Measurements from ENCODE around the gene GAR1. TPM values are rescaled to one million over a fixed set of nuclear protein-coding genes. Genes with fewer than 3 reads are reported as not detected.
A peak's percentile ranks its signal among the peaks of the same experiment; 100 is the strongest.

GAR1 gene
- total RNA-seq, 1 donor from 2014 or later: not detected

DNA sequence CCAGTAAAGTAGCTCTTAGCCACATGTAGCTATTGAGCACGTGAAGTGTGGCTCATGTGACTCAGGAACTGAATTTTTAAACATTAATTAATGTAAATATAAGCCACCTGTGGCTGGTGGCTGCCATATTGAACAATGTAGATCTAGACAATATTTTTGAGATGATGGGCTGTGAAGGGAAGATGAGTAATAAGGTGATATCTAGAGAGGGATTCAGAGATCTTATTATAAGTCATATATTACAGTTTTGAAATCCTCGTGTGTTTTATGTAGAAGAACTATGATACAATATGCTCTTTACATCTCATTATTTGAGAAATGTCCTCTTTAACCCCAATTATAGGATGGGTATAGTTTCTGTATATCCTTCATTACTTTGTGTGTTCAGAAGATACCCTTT lies 5.6 kb downstream of the GAR1 start:
- Histone ChIP-seq H3K27ac (no peak overlapping the region), H3K27me3 (no peaks in the 10 kb centered on the region), H3K9me3 (no peaks in the 10 kb centered on the region), H3K4me1 (peaks cover 4 to 6% of the 10 kb centered on the region in 2 donors), H3K4me3 (no peak overlapping the region), H3K36me3 (peaks cover 0 to 30% of the 10 kb centered on the region in 2 donors)
- intact Hi-C loops (cut with DNase I): no loop called here
- TF ChIP-seq, protein P1, sequence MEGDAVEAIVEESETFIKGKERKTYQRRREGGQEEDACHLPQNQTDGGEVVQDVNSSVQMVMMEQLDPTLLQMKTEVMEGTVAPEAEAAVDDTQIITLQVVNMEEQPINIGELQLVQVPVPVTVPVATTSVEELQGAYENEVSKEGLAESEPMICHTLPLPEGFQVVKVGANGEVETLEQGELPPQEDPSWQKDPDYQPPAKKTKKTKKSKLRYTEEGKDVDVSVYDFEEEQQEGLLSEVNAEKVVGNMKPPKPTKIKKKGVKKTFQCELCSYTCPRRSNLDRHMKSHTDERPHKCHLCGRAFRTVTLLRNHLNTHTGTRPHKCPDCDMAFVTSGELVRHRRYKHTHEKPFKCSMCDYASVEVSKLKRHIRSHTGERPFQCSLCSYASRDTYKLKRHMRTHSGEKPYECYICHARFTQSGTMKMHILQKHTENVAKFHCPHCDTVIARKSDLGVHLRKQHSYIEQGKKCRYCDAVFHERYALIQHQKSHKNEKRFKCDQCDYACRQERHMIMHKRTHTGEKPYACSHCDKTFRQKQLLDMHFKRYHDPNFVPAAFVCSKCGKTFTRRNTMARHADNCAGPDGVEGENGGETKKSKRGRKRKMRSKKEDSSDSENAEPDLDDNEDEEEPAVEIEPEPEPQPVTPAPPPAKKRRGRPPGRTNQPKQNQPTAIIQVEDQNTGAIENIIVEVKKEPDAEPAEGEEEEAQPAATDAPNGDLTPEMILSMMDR (IDR thresholded peaks at IDR 0.05): no peak
- no peak for DNase-seq (ENCODE audit: low spot score in 2 of 2)

DNA sequence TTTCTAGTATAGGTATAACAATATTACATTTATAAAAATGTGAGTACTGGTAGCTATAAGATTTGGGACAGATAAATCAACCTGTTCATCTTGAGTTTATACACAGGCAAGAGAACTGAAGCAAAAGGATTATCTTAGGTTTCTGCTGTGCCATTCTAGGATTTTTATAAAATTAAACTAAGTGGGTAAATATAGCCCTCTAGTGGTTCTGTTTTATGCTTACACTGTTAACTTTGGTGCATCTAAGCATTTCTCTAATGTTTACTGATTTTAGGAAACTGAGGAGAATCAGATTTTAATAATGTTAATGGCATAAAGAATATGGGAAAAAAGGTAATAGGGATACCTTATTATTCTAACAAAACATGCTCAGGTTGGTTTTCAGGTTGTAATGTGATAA lies 11.2 kb downstream of the GAR1 start:
- Histone ChIP-seq H3K27ac (no peak overlapping the region), H3K36me3 (peaks cover 0 to 24% of the 10 kb centered on the region in 2 donors), H3K4me1 (no peaks in the 10 kb centered on the region), H3K27me3 (no peaks in the 10 kb centered on the region), H3K9me3 (no peaks in the 10 kb centered on the region), H3K4me3 (no peak overlapping the region)
- TF ChIP-seq, protein P1 (IDR thresholded peaks at IDR 0.05): peak; percentile 24 to 47 (median 27)
- DNase-seq (ENCODE audit: low spot score in 2 of 2): no peak
- intact Hi-C loops (cut with DNase I): loop anchor here (5.0 kb wide), 1 partner anchor 404 kb away; no protein-coding TSS in a partner anchor

DNA sequence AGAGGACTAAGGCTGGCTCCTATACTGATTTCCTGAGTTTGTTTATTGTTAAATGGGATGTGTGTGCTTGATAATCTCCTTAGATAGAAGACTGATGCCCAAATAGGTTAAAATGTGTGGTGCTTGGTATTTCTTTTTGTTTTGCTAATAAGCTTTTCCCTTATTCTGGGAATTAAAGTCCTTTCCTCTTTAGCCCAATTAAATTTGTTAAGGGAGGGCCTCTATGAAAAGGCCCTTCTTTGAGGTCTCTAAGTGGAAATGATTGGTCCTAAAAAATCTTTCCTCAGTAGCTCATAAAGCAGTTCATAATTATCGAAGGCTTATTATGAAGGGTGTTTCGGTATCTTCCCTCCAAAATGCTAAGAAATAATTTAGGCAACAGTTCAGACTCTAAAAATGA lies 12.1 kb downstream of the GAR1 start, which contains the start of gene RRH:
Gene RRH (plus strand): TSS at position 301 of the 400 bp plus-strand sequence. CDS start 56 bp downstream, at position 357.
- no peak within 1 kb of the TSS for H3K27ac ChIP-seq
- TF ChIP-seq, protein P1 (IDR thresholded peaks at IDR 0.05): no peak
- no peak for DNase-seq (ENCODE audit: low spot score in 2 of 2)
- H3K4me1 ChIP-seq: no peaks in the 10 kb centered on the region
- no peak within 1 kb of the TSS for H3K4me3 ChIP-seq
- no peaks in the 10 kb centered on the region for H3K9me3 ChIP-seq
- peaks cover 0 to 18% of the 10 kb centered on the region in 2 donors for H3K36me3 ChIP-seq
- intact Hi-C loops (cut with DNase I): loop anchor here (5.0 kb wide), 1 partner anchor 405 kb away; no protein-coding TSS in a partner anchor
- H3K27me3 ChIP-seq: no peaks in the 10 kb centered on the region

DNA sequence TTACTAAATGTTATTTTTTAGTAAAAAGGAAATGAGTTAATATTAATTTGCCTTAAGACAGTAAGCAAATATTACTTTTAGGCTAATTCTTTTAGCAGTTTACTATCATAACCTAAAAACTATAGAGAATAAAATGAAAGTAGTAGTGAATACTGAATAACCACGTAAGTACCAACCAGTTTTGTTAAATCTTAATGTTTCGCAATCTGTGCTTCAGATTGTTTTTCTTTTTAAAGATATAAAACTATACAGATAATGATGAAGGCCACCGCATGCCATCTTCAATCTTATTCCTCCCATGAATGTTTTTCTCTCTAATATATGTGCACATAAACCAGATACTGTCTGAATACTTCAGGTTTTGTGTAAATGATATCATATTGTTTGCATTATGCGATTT lies 18.2 kb downstream of the GAR1 start:
- intact Hi-C loops (cut with DNase I): no loop called here
- Histone ChIP-seq H3K27me3 (no peaks in the 10 kb centered on the region), H3K4me1 (no peaks in the 10 kb centered on the region), H3K36me3 (no peaks in the 10 kb centered on the region), H3K27ac (no peak overlapping the region), H3K4me3 (no peak overlapping the region), H3K9me3 (no peaks in the 10 kb centered on the region)
- DNase-seq (ENCODE audit: low spot score in 2 of 2): no peak
- TF ChIP-seq, protein P1 (IDR thresholded peaks at IDR 0.05): no peak

DNA sequence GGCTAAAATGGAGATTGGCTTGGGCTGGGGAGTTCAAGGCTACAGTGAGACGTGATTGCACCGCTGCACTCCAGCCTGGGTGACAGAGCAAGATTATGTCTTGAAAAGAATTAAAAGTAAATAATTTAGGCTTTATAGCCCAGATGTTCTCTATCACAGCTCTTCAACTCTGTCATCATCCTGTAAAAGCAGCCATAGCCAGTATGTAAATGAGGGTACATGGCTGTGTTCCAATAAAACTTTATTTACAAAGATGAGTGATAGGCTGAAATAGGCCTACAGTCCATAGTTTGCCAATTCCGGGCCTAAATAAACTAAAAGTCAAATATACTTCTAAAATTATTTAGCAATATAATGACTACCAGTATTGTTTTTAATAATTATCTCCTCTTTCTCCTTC lies 21.4 kb downstream of the GAR1 start:
- no peaks in the 10 kb centered on the region for H3K4me1 ChIP-seq
- no peaks in the 10 kb centered on the region for H3K36me3 ChIP-seq
- no peaks in the 10 kb centered on the region for H3K27me3 ChIP-seq
- H3K9me3 ChIP-seq: no peaks in the 10 kb centered on the region
- H3K4me3 ChIP-seq: no peak overlapping the region
- TF ChIP-seq, protein P1 (IDR thresholded peaks at IDR 0.05): no peak
- no peak for DNase-seq (ENCODE audit: low spot score in 2 of 2)
- intact Hi-C loops (cut with DNase I): no loop called here
- H3K27ac ChIP-seq: no peak overlapping the region

Measured in ascending aorta (tissue), 2 donors.